Measurements from ENCODE around the gene SH3GL2. TPM values are rescaled to one million over a fixed set of nuclear protein-coding genes. Genes with fewer than 3 reads are reported as not detected.

Gene SH3GL2
- total and polyA plus RNA-seq, 2 donors (not counting 1 experiment from before 2014, with no cell fraction given) = not detected

- ATAC-seq (ENCODE audit: low read depth) = no peak
- Mint-ChIP-seq H3K27me3 (no peaks in the 10 kb centered on the region), H3K27ac (no peak overlapping the region), H3K9me3 (ENCODE audit: insufficient read depth) (peaks cover 3% of the 10 kb centered on the region), H3K4me1 (no peaks in the 10 kb centered on the region), H3K4me3 (no peak overlapping the region)
- 82% methylated on average over 8 of the region's 14 CpGs for WGBS (ENCODE audit: insufficient coverage)
- Histone ChIP-seq H3K9ac (ENCODE audit: low read length) (no peak overlapping the region), H3K36me3 (replicated peaks in 1 of 2; ENCODE audit: control extremely low read depth in 1 of 2, control insufficient read depth in 1 of 2, extremely low read depth in 1 of 2, insufficient read depth in 2 of 2, low read length in 1 of 2) (no peaks in the 10 kb centered on the region), H3K9me3 (ENCODE audit: control extremely low read depth in 1 of 3, control insufficient read depth in 2 of 3, insufficient read depth in 1 of 3, low read length in 2 of 3) (no peaks in the 10 kb centered on the region), H3K4me2 (replicated peaks; ENCODE audit: low read depth, low read length, poor library complexity, severe bottlenecking) (no peak overlapping the region), H3K4me1 (ENCODE audit: control insufficient read depth in 2 of 2, insufficient read depth in 2 of 2, low read length in 2 of 2) (no peaks in the 10 kb centered on the region), H4K20me1 (ENCODE audit: control insufficient read depth, insufficient read depth, low read length, poor library complexity, severe bottlenecking) (no peaks in the 10 kb centered on the region), H3K27me3 (replicated peaks in 1 of 4; ENCODE audit: control extremely low read depth in 1 of 4, control insufficient read depth in 3 of 4, insufficient read depth in 4 of 4, low read length in 3 of 4) (no peaks in the 10 kb centered on the region), H3K27ac (ENCODE audit: low read length in 2 of 2) (no peak overlapping the region), H2AFZ (ENCODE audit: insufficient read depth, low read depth, low read length, poor library complexity, severe bottlenecking) (no peak overlapping the region), H3K4me3 (ENCODE audit: control extremely low read depth in 1 of 5, extremely low read depth in 1 of 5, insufficient read depth in 1 of 5, low read depth in 2 of 5, low read length in 4 of 5) (no peak overlapping the region), H3K79me2 (ENCODE audit: control insufficient read depth, insufficient read depth, low read length) (no peaks in the 10 kb centered on the region)
- DNase-seq = no peak
- intact Hi-C loops (cut with micrococcal nuclease) = no loop called here
- no peak for TF ChIP-seq CTCF (IDR thresholded peaks at IDR 0.05)
- TF ChIP-seq EZH2 (IDR thresholded peaks at IDR 0.05; ENCODE audit: borderline replicate concordance, insufficient read depth, low read depth, low read length, poor library complexity, severe bottlenecking) = no peak
- CTCF ChIA-PET = no interaction called here
- POLR2A ChIA-PET = no interaction called here
These were observed 215.1 kb downstream of the SH3GL2 start for GRCh38 chr9:17793713-17794622.

GRCh38 chr9:17795744-17796143, 216.9 kb downstream of the SH3GL2 start:
- ATAC-seq (ENCODE audit: low read depth) (no peak), DNase-seq (no peak)
- Mint-ChIP-seq H3K27me3 (no peaks in the 10 kb centered on the region), H3K9me3 (ENCODE audit: insufficient read depth) (peaks cover 3% of the 10 kb centered on the region), H3K27ac (no peak overlapping the region), H3K4me3 (no peak overlapping the region), H3K4me1 (no peaks in the 10 kb centered on the region)
- no peak overlapping the region for H3K4me2 ChIP-seq (replicated peaks; ENCODE audit: low read depth, low read length, poor library complexity, severe bottlenecking)
- intact Hi-C loops (cut with micrococcal nuclease) = no loop called here
- H3K9ac ChIP-seq (ENCODE audit: low read length) = no peak overlapping the region
- TF ChIP-seq CTCF (IDR thresholded peaks at IDR 0.05) (no peak), EZH2 (IDR thresholded peaks at IDR 0.05; ENCODE audit: borderline replicate concordance, insufficient read depth, low read depth, low read length, poor library complexity, severe bottlenecking) (no peak)
- H3K9me3 ChIP-seq (ENCODE audit: control extremely low read depth in 1 of 3, control insufficient read depth in 2 of 3, insufficient read depth in 1 of 3, low read length in 2 of 3) = no peaks in the 10 kb centered on the region
- 81% methylated on average over 5 of the region's 6 CpGs for WGBS (ENCODE audit: insufficient coverage)
- no peak overlapping the region for H2AFZ ChIP-seq (ENCODE audit: insufficient read depth, low read depth, low read length, poor library complexity, severe bottlenecking)
- ChIA-PET CTCF (no interaction called here), POLR2A (no interaction called here)
- no peak overlapping the region for H3K27ac ChIP-seq (ENCODE audit: low read length in 2 of 2)
- H3K36me3 ChIP-seq (replicated peaks in 1 of 2; ENCODE audit: control extremely low read depth in 1 of 2, control insufficient read depth in 1 of 2, extremely low read depth in 1 of 2, insufficient read depth in 2 of 2, low read length in 1 of 2) = no peaks in the 10 kb centered on the region
- H3K27me3 ChIP-seq (replicated peaks in 1 of 4; ENCODE audit: control extremely low read depth in 1 of 4, control insufficient read depth in 3 of 4, insufficient read depth in 4 of 4, low read length in 3 of 4) = no peaks in the 10 kb centered on the region
- H3K79me2 ChIP-seq (ENCODE audit: control insufficient read depth, insufficient read depth, low read length) = no peaks in the 10 kb centered on the region
- H4K20me1 ChIP-seq (ENCODE audit: control insufficient read depth, insufficient read depth, low read length, poor library complexity, severe bottlenecking) = no peaks in the 10 kb centered on the region
- H3K4me1 ChIP-seq (ENCODE audit: control insufficient read depth in 2 of 2, insufficient read depth in 2 of 2, low read length in 2 of 2) = no peaks in the 10 kb centered on the region
- H3K4me3 ChIP-seq (ENCODE audit: control extremely low read depth in 1 of 5, extremely low read depth in 1 of 5, insufficient read depth in 1 of 5, low read depth in 2 of 5, low read length in 4 of 5) = no peak overlapping the region
